HUES6 (cell line): ENCODE results near the gene AGBL1.

Source experiments
- H3K27ac ChIP-seq: 2 replicates; pipeline ENCODE4 v1.7.0; 2013; ENCODE audit warnings: low read depth, mild to moderate bottlenecking, low read length, inconsistent platforms
- H3K27me3 ChIP-seq: 2 replicates; pipeline ENCODE4 v1.6.1; 2013; ENCODE audit warnings: low read length; ENCODE audit not compliant: control insufficient read depth, insufficient read depth
- H3K36me3 ChIP-seq: 2 replicates; pipeline ENCODE4 v1.6.1; 2013; ENCODE audit warnings: low read length; ENCODE audit not compliant: control insufficient read depth, insufficient read depth
- H3K4me1 ChIP-seq: 2 replicates; pipeline ENCODE4 v1.6.1; 2013; ENCODE audit warnings: low read length; ENCODE audit not compliant: control insufficient read depth, insufficient read depth
- H3K4me3 ChIP-seq: 2 replicates; pipeline ENCODE4 v1.5.1; 2013; ENCODE audit warnings: low read depth, low read length
- H3K9ac ChIP-seq: one replicate; pipeline ENCODE4 v1.6.1; 2013; ENCODE audit warnings: mild to moderate bottlenecking, low read length
- H3K9me3 ChIP-seq: 2 replicates; pipeline ENCODE4 v1.6.1; 2013; ENCODE audit warnings: low read depth, low read length; ENCODE audit not compliant: control insufficient read depth, insufficient read depth

Gene AGBL1

GRCh38 chr15:86615411-86615810 is 535.7 kb downstream of the AGBL1 start:
- no peak overlapping the region for H3K4me3 ChIP-seq

GRCh38 chr15:86615816-86616215 is 536.1 kb downstream of the AGBL1 start:
- peaks cover 28% of the 10 kb centered on the region for H3K4me1 ChIP-seq
- no peak overlapping the region for H3K9ac ChIP-seq
- no peak overlapping the region for H3K27ac ChIP-seq
- H3K36me3 ChIP-seq: no peaks in the 10 kb centered on the region
- no peaks in the 10 kb centered on the region for H3K27me3 ChIP-seq
- 0 out of 2 replicates have a peak, but pooled peaks cover 4% of the 10 kb centered on the region for H3K9me3 ChIP-seq
- no peak overlapping the region for H3K4me3 ChIP-seq

More at GRCh38 chr15:86615411-86615810, 535.7 kb downstream of the AGBL1 start:
- Histone ChIP-seq H3K4me1 (peaks cover 24% of the 10 kb centered on the region), H3K27me3 (no peaks in the 10 kb centered on the region), H3K9ac (no peak overlapping the region), H3K36me3 (no peaks in the 10 kb centered on the region), H3K27ac (no peak overlapping the region), H3K9me3 (0 out of 2 replicates have a peak, but pooled peaks cover 4% of the 10 kb centered on the region)

- Histone ChIP-seq H3K4me3 (no peak overlapping the region), H3K36me3 (no peaks in the 10 kb centered on the region), H3K27me3 (no peaks in the 10 kb centered on the region), H3K9ac (no peak overlapping the region), H3K4me1 (peaks cover 23% of the 10 kb centered on the region), H3K9me3 (0 out of 2 replicates have a peak, but pooled peaks cover 4% of the 10 kb centered on the region), H3K27ac (no peak overlapping the region)
Measured at GRCh38 chr15:86616771-86617170, 537.1 kb downstream of the AGBL1 start.

- Histone ChIP-seq H3K36me3 (no peaks in the 10 kb centered on the region), H3K4me3 (no peak overlapping the region), H3K27me3 (no peaks in the 10 kb centered on the region), H3K27ac (no peak overlapping the region), H3K9ac (no peak overlapping the region), H3K4me1 (peaks cover 17% of the 10 kb centered on the region; the same call in 1 of the 2 replicates), H3K9me3 (no peaks in the 10 kb centered on the region)
Measured at GRCh38 chr15:86620157-86620556, 540.5 kb downstream of the AGBL1 start.

GRCh38 chr15:86620641-86621349 is 541.1 kb downstream of the AGBL1 start:
- H3K4me3 ChIP-seq: no peak overlapping the region
- H3K36me3 ChIP-seq: no peaks in the 10 kb centered on the region
- H3K27me3 ChIP-seq: no peaks in the 10 kb centered on the region
- no peak overlapping the region for H3K27ac ChIP-seq
- H3K9me3 ChIP-seq: no peaks in the 10 kb centered on the region
- H3K4me1 ChIP-seq: peaks cover 17% of the 10 kb centered on the region; the same call in 1 of the 2 replicates
- no peak overlapping the region for H3K9ac ChIP-seq

DNA sequence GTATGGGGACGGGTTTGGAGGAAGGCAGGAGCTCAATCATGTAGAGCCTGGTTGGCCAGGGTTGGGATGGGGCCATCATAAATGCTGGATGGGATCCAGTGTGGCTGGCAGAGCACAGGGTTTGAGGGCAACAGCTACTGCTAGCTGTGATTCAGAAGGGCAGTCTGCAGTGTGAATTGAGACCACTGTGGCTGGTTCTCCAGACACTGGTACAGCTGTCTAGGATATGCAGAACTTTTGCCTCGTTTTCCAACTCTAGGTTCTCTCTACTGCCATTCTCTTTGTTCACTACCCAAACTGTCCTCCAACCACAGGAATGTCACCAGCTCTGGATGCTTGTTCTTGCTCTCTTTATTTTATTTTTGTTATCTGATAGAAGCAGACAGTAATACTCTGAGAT is 543.6 kb downstream of the AGBL1 start:
- Histone ChIP-seq H3K4me1 (peaks cover 17% of the 10 kb centered on the region; the same call in 1 of the 2 replicates), H3K27me3 (no peaks in the 10 kb centered on the region), H3K4me3 (no peak overlapping the region), H3K36me3 (no peaks in the 10 kb centered on the region), H3K27ac (no peak overlapping the region), H3K9me3 (no peaks in the 10 kb centered on the region), H3K9ac (no peak overlapping the region)

- H3K9me3 ChIP-seq: no peaks in the 10 kb centered on the region
- no peaks in the 10 kb centered on the region for H3K27me3 ChIP-seq
- no peak overlapping the region for H3K27ac ChIP-seq
- no peaks in the 10 kb centered on the region for H3K36me3 ChIP-seq
- peaks cover 16% of the 10 kb centered on the region; the same call in 1 of the 2 replicates for H3K4me1 ChIP-seq
- H3K9ac ChIP-seq: no peak overlapping the region
- no peak overlapping the region for H3K4me3 ChIP-seq
Measured at GRCh38 chr15:86624261-86625036, 544.8 kb downstream of the AGBL1 start.

DNA sequence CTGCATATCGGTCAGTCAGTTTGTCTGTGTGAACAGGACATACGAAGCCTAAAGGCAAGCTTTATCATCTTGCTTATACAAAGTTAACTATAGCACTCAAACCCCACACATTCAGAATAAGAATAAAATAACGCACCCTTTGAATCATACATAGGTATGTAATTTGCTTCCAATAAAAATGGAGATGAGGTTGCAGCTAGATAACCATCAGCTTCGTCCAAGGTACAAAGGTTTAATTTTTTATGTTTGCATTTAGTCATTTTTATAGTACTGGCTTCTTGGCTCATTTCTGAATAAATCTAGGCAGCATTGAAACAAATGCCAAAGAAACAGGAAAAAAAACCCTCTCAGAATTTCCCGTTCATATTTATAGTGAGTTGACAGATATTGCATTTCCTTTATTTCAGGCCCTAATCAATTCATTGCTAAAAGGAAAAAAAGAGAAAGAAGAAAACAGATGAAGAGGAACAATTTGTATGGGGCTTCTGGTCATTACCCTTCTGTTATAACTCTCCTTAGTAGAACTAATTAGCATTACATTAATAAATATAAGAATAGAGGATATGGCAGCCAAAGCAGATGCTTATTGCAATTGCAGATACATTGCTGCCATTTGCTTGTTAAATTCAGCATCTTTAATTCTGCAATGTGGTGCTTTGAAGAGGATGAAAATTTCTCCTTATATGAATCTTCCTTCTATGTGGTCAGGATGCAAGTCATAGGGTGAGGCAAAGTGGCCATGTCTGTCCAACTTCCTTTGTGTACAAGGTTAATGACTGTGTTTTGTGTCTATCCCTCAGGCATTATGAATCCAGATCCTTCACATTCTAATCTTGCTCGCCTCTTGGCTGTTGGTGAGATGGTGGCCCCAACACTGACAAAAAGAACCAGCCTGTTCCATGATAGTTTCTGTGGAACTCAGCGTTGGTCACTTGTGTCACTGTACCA is 550.0 kb downstream of the AGBL1 start:
- H3K9me3 ChIP-seq: peaks cover 3% of the 10 kb centered on the region; the same call in 1 of the 2 replicates
- no peaks in the 10 kb centered on the region for H3K36me3 ChIP-seq
- no peak overlapping the region for H3K4me3 ChIP-seq
- H3K27ac ChIP-seq: no peak overlapping the region
- no peak overlapping the region for H3K9ac ChIP-seq
- H3K4me1 ChIP-seq: peaks cover 3% of the 10 kb centered on the region; the same call in 1 of the 2 replicates
- no peaks in the 10 kb centered on the region for H3K27me3 ChIP-seq

DNA sequence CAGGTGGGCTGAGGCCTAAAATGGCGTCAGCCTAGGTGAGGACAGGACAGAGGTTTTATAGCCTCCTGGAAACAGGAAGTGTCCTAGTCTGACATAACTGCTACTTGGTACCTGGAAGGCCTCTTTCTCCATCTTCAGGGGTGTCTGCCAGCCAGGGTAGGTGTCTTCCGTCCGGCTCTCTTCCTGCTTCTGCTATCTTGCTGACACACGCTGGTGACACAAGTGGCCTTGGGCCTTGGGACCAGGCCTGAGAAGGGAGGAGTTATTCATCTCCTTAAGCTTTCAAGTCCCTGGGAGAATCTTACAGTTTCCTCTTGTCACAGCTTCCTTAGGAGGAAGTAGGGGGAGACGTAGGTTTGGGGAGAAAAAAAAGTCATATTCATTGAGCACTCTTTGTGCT is 551.3 kb downstream of the AGBL1 start:
- Histone ChIP-seq H3K27me3 (no peaks in the 10 kb centered on the region), H3K36me3 (no peaks in the 10 kb centered on the region), H3K4me3 (no peak overlapping the region), H3K9me3 (peaks cover 3% of the 10 kb centered on the region; the same call in 1 of the 2 replicates), H3K4me1 (no peaks in the 10 kb centered on the region), H3K9ac (no peak overlapping the region), H3K27ac (no peak overlapping the region)

- Histone ChIP-seq H3K4me1 (no peaks in the 10 kb centered on the region), H3K4me3 (no peak overlapping the region), H3K36me3 (no peaks in the 10 kb centered on the region), H3K27me3 (no peaks in the 10 kb centered on the region), H3K9ac (no peak overlapping the region), H3K27ac (no peak overlapping the region), H3K9me3 (peaks cover 3% of the 10 kb centered on the region; the same call in 1 of the 2 replicates)
Measured at GRCh38 chr15:86634146-86634545, 554.5 kb downstream of the AGBL1 start.
